GM21619 (cell line): ENCODE data around the gene SRSF12.
"Not testable (repeated sequence)": the region's sequence is repeated elsewhere in the genome, so short reads cannot be mapped to it uniquely, and the experiment has no call there.

Experiments used
- ATAC-seq: cut with Tn5 transposase; IDR thresholded peaks from one replicate; pipeline ENCODE4 v1.9.1; 2021; ENCODE audit not compliant: unreplicated experiment

The SRSF12 gene

GRCh38 chr6:89131599-89131998 lies 13.7 kb upstream of the SRSF12 start:
- no peak for ATAC-seq

GRCh38 chr6:89128256-89128671 lies 10.4 kb upstream of the SRSF12 start:
- not testable (repeated sequence) for ATAC-seq

GRCh38 chr6:89122625-89123024 lies 4.8 kb upstream of the SRSF12 start:
- peak; percentile 66 for ATAC-seq

GRCh38 chr6:89121934-89122333 lies 4.1 kb upstream of the SRSF12 start:
- no peak for ATAC-seq

GRCh38 chr6:89120371-89120770 lies 2.5 kb upstream of the SRSF12 start:
- ATAC-seq: no peak

- ATAC-seq: no peak
Observed at GRCh38 chr6:89118931-89119330, 1.1 kb upstream of the SRSF12 start.

GRCh38 chr6:89116702-89117101 lies 1.2 kb downstream of the SRSF12 start:
- ATAC-seq: no peak

- no peak for ATAC-seq
Observed at GRCh38 chr6:89111933-89112332, 5.9 kb downstream of the SRSF12 start.

GRCh38 chr6:89110284-89110683 lies 7.6 kb downstream of the SRSF12 start:
- ATAC-seq: no peak

- ATAC-seq: no peak
Observed at GRCh38 chr6:89100114-89100513, 17.8 kb downstream of the SRSF12 start.

GRCh38 chr6:89098461-89098860 lies 19.4 kb downstream of the SRSF12 start:
- peak; percentile 58 for ATAC-seq

GRCh38 chr6:89087881-89088280 lies 30.0 kb downstream of the SRSF12 start:
- ATAC-seq: no peak

GRCh38 chr6:89085409-89086205 lies 32.3 kb downstream of the SRSF12 start:
- no peak for ATAC-seq

GRCh38 chr6:89084954-89085353 lies 32.9 kb downstream of the SRSF12 start:
- ATAC-seq: no peak

- ATAC-seq: no peak
Observed at GRCh38 chr6:89084542-89084941, 33.3 kb downstream of the SRSF12 start.

- ATAC-seq: no peak
Observed at GRCh38 chr6:89082486-89082891, 35.4 kb downstream of the SRSF12 start.

GRCh38 chr6:89081423-89082322 lies 36.2 kb downstream of the SRSF12 start:
- ATAC-seq: peak; percentile 53

- peak; percentile 6 for ATAC-seq
Observed at GRCh38 chr6:89081129-89081422, 36.8 kb downstream of the SRSF12 start.

GRCh38 chr6:89080281-89081128 lies 37.4 kb downstream of the SRSF12 start, which contains the start of gene PNRC1:
Gene PNRC1, plus strand, starts transcription at chr6:89080751. Its CDS starts 144 bp downstream, at chr6:89080895.
- ATAC-seq: peak; percentile 70

- peak; percentile 0 for ATAC-seq
Observed at GRCh38 chr6:89079511-89080234, 38.2 kb downstream of the SRSF12 start.
